GM19193 (cell line): ENCODE data around the gene RBM47.

Experiments
- POLR2A ChIP-seq: IDR thresholded peaks from 4 replicates; pipeline ENCODE4 v1.6.1; 2011; ENCODE audit not compliant: insufficient read depth, insufficient read length; ENCODE audit errors: extremely low read depth

The RBM47 gene

DNA sequence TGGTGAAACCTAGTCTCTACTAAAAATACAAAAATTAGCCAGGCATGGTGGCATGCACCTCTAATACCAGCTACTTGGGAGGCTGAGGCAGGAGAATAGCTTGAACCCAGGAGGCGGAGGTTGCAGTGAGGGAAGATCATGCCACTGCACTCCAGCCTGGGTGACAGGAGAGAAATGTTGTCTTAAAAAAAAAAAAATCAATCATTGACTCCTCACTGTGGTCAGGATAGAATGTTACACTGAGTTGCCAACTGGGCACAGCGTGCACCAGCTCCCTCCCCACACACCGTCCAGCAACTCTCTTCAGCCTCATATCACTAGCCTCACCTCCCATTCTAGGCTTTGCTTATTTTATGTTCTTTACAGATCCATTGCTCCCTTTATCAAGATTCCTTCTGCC is 215.0 kb downstream of the RBM47 start:
- no peak for TF ChIP-seq POLR2A

DNA sequence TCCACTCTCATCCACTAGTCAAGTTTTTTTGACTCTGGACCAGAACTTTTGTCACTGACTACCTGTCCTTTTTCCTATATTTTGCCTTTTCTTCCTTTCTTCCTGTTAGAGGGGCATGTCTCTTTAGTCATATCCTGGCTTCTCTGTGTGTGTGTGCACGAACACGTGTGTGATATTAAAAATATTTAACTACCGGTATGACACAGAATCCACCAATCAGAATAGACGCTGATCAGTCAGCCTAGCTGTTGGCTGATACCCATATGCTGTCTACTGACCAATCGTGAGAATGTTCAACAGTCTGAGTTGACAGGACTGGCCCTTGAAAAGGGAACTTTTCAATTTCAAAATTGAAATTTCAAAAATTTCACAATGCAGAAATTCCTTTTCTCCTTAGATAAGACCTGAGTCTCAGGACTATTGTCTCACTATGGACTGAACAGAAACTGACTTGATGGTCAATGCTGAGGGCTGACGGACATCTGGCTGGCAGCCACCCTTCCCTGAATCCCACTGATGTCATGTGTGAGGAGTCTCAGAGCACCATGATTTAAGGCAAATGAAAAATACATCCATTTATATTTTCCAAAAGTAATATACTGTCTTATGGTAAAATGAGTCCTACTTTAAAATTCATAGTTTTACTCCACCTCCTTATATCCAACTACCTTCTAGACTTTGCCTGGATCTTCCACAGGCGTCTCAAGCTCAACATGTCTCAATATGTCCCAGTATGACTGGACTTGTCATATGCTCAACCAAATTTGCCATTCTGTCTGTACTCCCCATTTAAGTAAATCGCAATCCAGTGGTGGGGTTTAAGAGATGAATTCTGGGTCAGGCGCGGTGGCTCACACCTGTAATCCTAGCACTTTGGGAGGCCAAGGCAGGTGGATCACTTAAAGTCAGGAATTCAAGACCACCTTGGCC is 216.5 kb downstream of the RBM47 start:
- no peak for TF ChIP-seq POLR2A

DNA sequence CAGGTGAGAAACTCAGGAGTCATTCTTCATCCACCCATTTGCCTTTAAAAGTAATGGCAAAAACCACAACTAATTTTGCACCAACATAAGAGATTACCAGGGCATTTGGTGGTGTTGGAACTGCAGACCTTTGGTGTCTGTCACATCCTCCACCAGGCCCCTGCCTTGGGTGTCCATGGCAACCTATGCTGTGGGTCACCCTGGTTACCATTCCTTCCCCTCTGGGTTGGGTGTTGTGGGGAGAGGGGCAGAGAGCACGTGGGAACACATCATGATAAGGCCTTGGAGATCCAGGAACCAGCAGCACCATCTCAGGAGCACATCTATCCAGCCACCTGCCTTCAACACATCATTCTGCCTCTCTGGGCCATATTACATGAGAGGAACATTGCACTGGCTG is 217.3 kb downstream of the RBM47 start:
- TF ChIP-seq POLR2A: no peak

DNA sequence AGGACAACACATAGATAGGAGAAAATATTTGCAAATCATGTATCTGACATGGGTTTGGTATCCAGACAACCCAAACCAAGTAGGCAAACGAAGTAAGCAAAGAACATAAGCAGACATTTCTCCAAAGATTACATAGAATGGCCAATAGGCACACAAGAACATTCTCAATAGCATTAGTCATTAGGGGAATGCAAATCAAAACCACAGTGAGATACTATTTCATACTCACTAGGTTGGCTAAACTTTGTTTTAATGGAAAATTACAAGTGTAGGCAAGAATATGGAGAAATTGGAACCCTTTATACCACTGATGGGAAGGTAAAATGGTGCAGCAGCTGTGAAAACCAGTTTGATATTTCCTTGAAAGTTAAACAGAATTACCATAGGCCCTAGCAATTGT is 219.8 kb downstream of the RBM47 start:
- TF ChIP-seq POLR2A: no peak

DNA sequence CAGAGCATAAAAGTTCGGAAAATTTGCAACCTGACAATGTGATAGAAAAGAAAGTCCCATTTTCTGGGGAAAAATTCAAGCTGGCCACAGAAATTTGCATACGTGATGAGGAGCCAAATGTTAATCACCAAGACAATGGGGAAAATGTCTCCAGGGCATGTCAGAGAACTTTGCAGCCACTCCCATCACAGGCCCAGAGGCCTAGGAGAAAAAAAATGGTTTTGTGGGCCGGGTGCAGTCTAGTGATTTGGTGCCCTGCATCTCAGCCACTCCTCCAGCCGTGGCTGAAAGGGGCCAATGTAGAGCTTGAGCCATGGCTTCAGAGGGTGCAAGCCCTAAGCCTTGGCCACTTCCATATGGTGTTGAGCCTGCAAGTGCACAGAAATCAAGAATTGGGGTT is 223.3 kb downstream of the RBM47 start:
- TF ChIP-seq POLR2A: no peak

DNA sequence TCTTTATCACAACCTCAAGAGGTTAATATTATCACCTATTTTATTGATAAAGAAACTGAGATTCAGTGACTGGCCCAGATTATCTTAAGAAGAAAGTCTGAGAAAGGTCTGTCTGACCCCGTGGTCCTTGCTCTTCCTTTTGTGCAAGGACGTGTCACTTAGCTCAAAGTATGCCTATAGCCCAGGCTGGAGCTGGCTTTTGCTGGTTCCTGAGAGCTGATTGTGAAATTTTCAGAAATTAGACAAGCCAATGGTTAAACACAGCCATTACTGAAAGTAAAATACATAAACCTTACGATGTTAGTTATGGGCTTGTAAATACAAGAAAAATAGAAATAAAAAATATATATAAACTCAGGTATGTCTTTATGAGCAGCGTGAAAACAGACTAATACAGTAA is 224.5 kb downstream of the RBM47 start:
- TF ChIP-seq POLR2A: no peak

DNA sequence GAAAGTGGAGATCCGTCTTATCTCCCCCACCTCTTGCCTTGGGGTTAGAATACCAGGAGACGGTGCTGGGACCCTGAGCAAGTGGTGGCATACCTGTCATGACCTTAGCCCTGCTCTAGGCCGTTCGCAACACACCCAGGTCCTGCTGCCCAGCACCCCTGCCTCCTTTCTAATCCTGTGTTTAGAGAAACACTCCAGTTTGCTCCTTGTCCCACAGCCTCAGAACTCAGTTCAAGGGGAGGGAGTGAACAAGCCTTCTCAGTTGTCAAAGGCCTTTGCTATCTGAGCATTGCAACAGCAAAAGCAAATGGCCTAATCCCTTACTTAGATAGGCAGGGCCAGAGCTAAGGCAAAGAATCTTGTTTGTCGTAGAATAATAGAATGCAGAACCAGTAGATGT is 226.6 kb downstream of the RBM47 start:
- TF ChIP-seq POLR2A: no peak

DNA sequence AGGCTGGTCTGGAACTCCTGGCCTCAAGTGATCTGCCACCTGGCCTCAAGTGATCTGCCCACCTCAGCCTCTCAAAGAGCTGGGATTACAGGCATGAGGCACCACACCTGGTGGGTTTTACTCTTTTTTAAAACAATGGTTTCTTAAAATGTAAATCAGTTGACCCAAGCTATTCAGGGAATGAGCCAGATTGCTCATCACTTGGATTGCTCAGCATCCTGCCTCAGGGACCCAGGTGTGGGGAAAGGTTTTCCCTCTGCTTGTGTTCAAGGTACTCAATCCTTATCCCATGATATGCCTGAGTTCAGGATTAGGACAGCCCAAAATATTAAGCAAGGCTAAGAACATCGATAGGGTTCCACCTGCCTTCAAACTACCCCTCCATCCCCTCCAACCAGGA is 227.1 kb downstream of the RBM47 start:
- TF ChIP-seq POLR2A: no peak

DNA sequence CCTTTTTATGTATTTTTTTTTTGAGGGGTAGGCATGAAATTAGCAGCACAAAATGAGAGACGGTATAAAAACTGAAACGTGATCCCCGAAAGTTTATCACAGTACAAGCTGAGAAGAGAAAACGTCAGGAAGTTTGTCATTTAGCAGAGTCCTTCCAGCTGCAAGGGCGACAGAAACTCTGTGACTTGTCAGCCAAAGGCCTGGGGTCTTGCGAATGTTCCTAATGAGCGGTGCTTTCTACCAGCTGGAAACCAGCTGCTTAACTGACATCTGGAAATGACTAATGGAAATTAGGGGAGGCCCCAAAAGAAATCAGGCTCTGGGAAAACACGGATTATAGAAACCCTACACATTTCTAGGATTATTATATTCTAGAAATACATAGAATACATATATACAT is 228.0 kb downstream of the RBM47 start:
- no peak for TF ChIP-seq POLR2A

DNA sequence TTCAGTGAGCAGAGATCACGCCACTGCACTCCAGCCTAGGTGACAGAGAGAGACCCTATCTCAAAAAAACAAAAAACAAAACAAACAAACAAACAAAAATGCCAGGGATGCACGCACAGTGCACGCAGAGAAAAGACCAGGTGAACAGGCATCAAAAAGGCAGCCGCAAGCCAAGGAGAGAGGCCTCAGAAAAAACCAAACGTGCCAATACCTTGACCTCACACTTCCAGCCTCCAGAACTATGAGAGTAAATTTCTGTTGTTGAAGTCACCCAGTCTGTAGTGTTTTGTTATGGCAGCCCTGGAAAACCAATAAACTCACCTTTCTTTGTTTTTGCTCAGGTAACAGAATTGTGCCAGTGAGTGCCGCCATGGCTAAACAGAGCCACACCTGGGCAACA is 228.6 kb downstream of the RBM47 start:
- no peak for TF ChIP-seq POLR2A

DNA sequence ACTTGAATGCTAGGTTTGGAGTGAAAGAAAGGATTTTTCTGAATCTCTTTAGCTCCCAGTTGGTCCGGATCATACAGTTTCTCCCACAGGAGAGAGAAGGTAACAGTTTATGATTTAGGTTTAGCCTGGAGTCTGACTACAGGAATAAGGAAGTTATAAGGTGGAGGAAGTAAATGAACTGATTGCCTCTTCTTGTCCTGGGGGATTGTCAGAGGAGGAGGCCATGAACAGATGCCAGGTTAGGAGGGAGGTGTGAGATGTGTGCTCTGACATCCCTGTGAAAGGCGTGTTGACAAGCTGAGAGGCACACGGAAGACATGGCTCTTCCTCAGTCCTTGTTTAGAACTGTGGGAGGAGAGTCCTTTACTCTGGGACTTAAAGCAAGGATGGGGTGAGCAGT is 230.1 kb downstream of the RBM47 start:
- no peak for TF ChIP-seq POLR2A

DNA sequence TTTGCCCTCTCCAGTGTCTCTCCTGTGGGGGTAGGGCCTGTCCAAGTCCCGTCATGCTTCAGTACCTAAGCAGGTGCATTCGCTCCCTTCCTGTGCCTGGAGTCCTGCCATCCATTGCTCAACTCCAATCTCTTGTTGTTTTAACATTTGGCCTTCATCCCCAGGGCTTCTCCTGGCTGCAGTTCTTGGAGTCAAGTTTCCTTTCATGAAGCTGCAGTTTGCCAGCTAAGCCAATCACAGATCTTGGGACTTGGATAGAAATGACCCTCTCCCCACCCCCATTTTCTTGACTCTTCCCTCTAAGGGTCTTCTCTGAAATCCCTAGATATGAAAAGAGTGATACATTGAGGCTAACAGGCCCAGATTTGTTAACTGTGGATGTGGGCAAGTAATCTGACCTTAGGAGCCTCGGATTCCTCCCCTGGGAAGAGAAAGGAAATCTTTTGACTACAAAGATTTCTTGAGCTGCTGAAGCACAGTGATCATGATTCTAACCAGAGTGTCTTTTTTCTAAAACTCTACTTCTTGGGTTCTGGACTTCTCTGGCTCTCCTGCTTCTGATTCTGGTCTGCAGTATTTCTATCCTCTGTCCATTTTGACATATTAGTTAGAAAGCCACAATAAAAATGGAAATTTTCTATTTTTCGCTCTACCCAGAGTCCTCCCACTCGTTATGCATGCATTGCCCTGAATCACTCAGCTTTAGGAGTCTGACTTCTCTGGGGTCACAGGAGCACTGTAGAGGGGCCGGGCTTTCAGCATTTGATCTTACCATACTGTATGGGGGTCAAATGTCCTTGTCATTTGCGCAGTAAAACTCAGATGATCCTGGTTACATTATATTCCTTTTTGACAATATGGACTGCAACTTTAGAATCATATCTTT is 233.5 kb downstream of the RBM47 start:
- no peak for TF ChIP-seq POLR2A

DNA sequence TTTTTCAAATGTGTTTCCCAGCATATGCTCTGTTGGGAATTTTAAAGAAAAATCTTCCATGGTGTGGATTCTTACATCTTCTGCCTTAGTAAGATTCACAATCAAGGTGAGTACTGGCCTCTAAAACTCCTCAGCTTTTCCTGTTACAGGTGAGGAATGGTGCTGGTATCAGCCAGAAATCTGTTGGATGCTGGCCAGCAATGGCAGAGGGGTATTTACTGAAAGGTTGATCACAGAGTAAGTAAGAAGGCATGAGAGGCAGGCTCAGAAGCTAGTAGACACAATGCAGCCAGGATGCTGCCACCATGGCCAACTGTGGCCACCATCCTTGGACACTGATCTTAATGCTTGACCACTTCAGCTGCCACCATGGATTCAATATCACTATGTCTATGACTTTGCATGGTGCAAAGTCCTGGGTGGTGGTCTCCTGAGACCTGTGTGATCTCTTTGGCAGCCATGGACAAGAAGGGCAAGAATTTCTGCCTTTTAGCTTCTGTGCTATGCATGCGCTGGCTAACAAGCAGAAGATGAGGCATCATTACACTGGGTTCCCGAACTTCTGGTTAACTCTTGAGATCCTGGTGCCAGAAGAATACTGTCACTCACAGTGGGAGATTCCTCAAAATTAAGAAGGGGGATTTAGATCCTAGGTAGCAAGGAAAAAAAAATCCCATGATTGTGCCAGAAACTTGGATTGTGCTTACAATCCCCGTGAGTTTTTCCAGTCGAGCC is 234.3 kb downstream of the RBM47 start:
- TF ChIP-seq POLR2A: no peak

DNA sequence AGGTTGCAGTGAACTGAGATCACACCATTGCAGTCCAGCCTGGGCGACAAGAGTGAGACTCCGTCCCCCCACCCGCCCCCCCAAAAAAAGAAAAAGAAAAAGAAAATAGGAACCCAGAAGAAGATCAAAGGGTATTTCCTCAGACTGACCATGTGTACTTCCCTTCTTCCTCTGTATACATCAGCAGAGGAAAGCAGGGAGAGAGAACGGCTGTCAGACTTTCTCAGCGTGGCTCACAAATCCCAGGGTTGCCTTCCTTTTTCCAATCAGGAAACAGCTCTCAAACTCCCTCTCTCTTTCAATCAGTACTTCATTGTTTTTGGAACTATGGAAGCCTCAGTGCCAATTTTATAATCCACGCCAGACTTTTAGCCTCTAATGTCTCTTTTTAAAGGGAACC is 235.4 kb downstream of the RBM47 start:
- TF ChIP-seq POLR2A: no peak

DNA sequence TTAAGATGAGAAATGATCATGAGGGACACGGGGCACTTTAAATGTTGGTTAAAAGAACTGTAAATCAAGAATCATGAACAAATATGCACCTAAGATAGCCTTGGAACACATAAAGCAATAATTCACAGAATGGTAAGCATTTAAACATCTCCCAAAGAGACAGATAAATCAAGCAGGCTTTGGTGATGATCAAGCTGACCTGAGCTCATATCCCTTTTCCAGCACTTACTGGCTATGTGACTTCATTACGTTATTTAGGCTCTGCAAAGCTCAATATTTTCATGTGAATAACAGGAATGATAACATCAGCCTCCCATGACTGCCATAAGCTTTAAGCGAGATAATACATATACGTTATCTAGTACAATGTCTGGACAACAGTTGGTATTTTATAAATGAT is 239.7 kb downstream of the RBM47 start:
- TF ChIP-seq POLR2A: no peak
